ENCODE measurements around the gene PHF21A. TPM values are rescaled to one million over a fixed set of nuclear protein-coding genes. Genes with fewer than 3 reads are reported as not detected.
"Not testable (repeated sequence)": the region's sequence is repeated elsewhere in the genome, so short reads cannot be mapped to it uniquely, and the experiment has no call there.

The PHF21A gene
- total RNA-seq, 2 donors from 2014 or later, result 40.2 to 54.0 TPM

DNA sequence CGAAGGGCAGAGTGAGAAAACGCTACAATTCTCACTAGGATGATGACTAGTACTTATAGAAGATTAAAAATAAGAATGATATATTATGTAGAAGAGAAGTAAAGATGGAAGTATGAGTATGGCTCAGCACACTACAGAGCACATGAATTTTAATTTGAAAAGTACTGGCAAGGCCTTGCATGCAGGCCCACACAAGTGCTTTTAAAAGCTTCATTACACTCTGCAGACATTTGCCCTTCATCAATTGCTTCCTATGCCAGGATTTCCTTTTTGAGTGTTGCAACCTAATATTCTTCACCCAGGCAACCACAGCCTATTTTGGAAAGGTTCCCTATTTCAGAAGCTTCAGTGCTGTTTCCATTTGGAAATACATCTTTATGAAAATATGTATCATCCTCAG, 117.7 kb downstream of the PHF21A start:
- no peak for DNase-seq (ENCODE audit: low spot score)
- intact Hi-C loops (cut with DNase I), result loop anchor here in 1 of 2 donors (5.0 kb wide), 1 partner anchor 36 kb away; no protein-coding TSS in a partner anchor

DNA sequence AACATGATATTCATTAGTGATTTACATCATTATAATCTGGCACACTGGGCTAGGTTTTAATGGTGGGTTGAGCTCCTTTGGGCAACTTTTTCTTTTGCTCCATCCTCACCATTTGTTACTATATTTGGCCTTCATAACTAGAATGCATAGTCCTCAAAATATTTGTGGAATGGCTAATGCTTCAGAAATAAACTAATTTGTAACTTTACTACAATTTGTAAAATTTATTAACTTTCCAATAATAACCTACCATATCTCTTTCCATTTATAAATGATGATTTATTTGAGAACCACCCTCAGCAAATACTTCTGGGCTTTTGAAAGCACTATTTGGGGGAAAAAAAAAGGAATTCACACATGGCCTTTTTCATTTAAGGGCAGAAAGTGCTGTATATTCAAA, 119.1 kb downstream of the PHF21A start:
- DNase-seq (ENCODE audit: low spot score), result no peak
- intact Hi-C loops (cut with DNase I), result loop anchor here in 1 of 2 donors (5.0 kb wide), 1 partner anchor 35 kb away; no protein-coding TSS in a partner anchor

GRCh38 chr11:46001448-46001914, 119.8 kb downstream of the PHF21A start:
- intact Hi-C loops (cut with DNase I), result loop anchor here in 1 of 2 donors (5.0 kb wide), 1 partner anchor 34 kb away; no protein-coding TSS in a partner anchor
- DNase-seq (ENCODE audit: low spot score), result no peak

DNA sequence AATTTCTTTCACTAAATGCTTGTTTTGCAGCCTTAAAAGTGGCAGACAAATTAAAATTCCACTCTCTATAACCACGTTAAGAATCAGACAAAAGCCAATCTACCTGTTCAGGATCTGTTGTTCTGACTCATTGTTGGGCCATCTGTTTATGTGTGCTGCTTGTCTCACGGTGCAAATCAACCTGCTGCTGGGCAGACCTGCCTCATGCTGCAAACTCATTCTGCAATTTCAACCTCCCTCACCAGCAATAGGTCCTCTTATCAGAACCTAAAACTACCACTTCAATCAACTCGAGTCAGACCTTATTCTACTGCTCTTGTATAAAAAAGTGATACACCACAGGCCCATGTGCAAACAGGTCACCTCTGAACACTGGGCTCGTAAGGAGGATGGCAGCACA, 123.7 kb downstream of the PHF21A start:
- intact Hi-C loops (cut with DNase I), result no loop called here
- DNase-seq (ENCODE audit: low spot score), result no peak

GRCh38 chr11:45995342-45995734, 125.9 kb downstream of the PHF21A start:
- DNase-seq (ENCODE audit: low spot score), result no peak
- intact Hi-C loops (cut with DNase I), result no loop called here

- no peak for DNase-seq (ENCODE audit: low spot score)
- intact Hi-C loops (cut with DNase I), result loop anchor here in 1 of 2 donors (5.0 kb wide), 1 partner anchor 927 kb away; no protein-coding TSS in a partner anchor
Measured at GRCh38 chr11:45994371-45995341, 126.6 kb downstream of the PHF21A start.

DNA sequence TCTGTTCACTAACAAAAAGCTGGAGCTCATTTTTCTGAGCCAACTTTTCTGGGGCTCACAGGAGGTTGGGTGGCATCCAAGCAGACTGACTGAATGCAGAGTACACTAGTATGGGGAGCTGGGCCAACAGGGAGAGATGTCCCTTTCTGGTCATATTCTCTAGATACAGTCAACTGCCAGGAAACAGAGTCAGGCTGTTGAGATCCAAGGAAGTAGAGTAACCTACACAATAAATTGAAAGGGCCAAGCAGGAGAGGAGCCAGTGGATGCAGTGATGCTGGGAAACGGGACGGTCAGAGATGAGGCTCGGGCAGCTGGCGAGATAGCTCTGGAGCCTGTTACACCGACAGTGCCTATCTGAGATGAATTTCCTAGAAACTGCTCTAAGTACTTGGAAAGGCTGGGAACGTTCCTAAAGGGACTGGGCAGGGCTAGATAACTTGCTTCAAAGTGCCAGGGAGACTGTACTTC, 127.7 kb downstream of the PHF21A start:
- no peak for DNase-seq (ENCODE audit: low spot score)

DNA sequence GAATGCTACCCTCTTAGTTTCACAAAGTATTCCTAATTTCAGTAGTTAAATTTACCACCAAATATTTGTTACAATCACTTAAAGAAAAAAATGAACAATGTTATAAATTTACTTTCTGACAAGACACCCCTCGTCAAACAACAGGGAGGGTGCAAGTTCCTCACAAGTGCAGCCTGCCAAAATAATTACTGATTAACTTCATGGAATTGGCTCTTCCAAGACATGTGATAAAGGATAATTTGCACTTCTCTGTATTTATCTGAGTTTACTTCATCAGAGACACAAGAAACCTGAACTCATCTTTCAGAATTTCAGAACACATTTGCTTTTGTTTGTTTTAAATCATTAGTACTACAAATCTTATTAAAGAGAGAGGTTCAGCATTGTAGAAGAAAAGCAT, 132.3 kb downstream of the PHF21A start:
- no peak for DNase-seq (ENCODE audit: low spot score)
- intact Hi-C loops (cut with DNase I), result no loop called here

More for the DNA sequence above, 127.7 kb downstream of the PHF21A start:
- intact Hi-C loops (cut with DNase I), result loop anchor here in 1 of 2 donors (5.0 kb wide), 1 partner anchor 926 kb away; no protein-coding TSS in a partner anchor

GRCh38 chr11:45985212-45985611, 136.0 kb downstream of the PHF21A start:
- intact Hi-C loops (cut with DNase I), result no loop called here
- no peak for DNase-seq (ENCODE audit: low spot score)

DNA sequence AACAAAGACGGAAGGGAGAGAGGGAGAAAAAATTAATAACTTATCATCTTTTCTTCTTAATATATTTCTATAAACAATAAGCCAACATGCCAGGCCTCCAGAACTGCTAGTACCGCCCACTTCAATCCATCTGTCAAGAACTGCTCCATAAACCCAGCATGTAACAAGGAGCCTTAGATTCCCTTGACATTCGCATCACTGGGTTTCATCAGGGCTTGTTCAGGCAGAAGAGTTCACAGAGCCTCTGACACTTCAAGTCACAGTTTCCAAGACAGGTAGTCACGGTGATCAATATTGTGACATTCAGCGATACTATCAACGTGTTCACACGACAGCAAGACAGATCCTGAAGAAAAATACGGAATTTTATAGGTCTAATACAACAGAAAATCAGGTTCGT, 137.1 kb downstream of the PHF21A start:
- intact Hi-C loops (cut with DNase I), result no loop called here
- DNase-seq (ENCODE audit: low spot score), result no peak

DNA sequence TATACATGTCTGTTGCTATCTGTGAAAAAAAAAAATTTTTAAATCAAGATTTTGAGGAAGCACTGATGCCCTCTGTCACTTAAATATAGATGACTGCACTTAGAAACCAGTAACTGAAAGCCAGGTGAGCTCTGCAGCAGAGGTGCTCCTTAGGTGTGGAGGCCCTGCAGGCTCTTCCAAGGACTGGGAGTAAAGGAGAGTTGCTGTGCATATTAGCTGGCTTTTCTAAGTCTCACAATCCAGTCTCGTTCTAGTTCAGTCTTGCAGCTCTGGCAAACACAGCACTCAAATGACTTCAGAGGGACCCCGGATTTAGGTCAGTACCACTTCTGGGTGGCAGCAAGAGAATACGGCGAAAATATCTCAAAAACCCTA, 137.8 kb downstream of the PHF21A start:
- DNase-seq (ENCODE audit: low spot score), result no peak
- intact Hi-C loops (cut with DNase I), result no loop called here

- intact Hi-C loops (cut with DNase I), result no loop called here
- DNase-seq (ENCODE audit: low spot score), result peak; percentile 78
Measured at GRCh38 chr11:45982656-45983470, 138.4 kb downstream of the PHF21A start.

DNA sequence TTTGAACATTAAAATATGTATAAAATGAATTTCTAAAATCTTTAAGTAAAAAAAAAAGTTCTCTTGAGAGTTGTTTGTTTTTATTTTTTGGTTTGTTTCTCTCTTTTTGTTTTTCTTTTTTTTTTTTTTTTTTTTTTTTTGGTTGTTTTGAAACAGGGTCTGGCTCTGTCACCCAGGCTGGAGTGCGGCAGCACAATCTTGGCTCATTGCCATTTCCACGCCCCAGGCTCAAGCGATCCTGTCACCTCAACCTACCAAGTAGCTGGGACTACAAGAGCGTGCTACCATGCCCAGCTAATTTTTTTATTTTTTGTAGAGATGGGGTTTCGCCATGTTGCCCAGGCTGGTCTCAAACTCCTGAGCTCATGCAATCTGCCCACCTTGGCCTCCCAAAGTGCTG, 139.4 kb downstream of the PHF21A start:
- intact Hi-C loops (cut with DNase I); DNase-seq (ENCODE audit: low spot score): not testable (repeated sequence)

GRCh38 chr11:45974806-45975205, 146.4 kb downstream of the PHF21A start:
- intact Hi-C loops (cut with DNase I), result no loop called here
- DNase-seq (ENCODE audit: low spot score), result no peak

GRCh38 chr11:45973601-45974000, 147.7 kb downstream of the PHF21A start:
- intact Hi-C loops (cut with DNase I), result no loop called here
- no peak for DNase-seq (ENCODE audit: low spot score)

GRCh38 chr11:45968901-45969300, 152.4 kb downstream of the PHF21A start:
- no peak for DNase-seq (ENCODE audit: low spot score)
- intact Hi-C loops (cut with DNase I), result loop anchor here in 1 of 2 donors (5.0 kb wide), 1 partner anchor 33 kb away; no protein-coding TSS in a partner anchor

- no peak for DNase-seq (ENCODE audit: low spot score)
- intact Hi-C loops (cut with DNase I), result loop anchor here in 1 of 2 donors (5.0 kb wide), 1 partner anchor 35 kb away; no protein-coding TSS in a partner anchor
Measured at GRCh38 chr11:45967506-45967905, 153.7 kb downstream of the PHF21A start.

DNA sequence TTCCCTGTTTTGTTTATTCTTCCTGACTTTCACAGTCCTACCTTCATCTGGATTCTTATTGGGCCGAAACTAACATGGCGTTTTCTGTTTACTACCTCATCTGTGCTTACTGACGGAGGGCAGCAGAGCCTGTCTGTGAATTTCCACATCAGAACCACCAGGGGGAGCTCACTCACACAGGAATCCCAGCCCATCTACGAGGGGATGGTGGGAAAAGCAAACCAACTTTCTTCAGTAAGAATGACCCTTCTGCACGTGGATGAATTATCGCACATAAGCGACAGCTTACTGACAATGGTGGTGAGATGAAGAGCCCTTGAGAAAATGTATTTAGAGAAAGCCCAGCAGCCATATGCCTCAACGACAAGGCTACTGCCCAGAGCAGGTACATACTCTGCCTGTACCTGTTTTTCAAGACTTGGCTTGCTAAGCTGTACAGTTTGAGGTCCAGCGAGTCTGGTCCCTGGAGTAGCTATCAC, 156.3 kb downstream of the PHF21A start:
- intact Hi-C loops (cut with DNase I), result loop anchor here in 1 of 2 donors (5.0 kb wide), 1 partner anchor 37 kb away; no protein-coding TSS in a partner anchor
- DNase-seq (ENCODE audit: low spot score), result no peak

GRCh38 chr11:45961751-45962240, 159.5 kb downstream of the PHF21A start:
- intact Hi-C loops (cut with DNase I), result no loop called here
- no peak for DNase-seq (ENCODE audit: low spot score)

Data from posterior vena cava (tissue), 2 donors.